Hindlimb muscle (tissue), 1 donor: ENCODE data around the gene DUS2. TPM values are rescaled to one million over a fixed set of nuclear protein-coding genes. Genes with fewer than 3 reads are reported as not detected.
"Not testable (repeated sequence)": the region's sequence is repeated elsewhere in the genome, so short reads cannot be mapped to it uniquely, and the experiment has no call there.

Source experiments
- DNase-seq: peaks from one replicate; pipeline ENCODE4 v3.0.0-alpha.2; 2013
- polyA plus RNA-seq: library from polyadenylated mRNA; unstranded; fragments of 120-200 nt; gene quantifications from one replicate; pipeline ENCODE4 v1.2.1, GENCODE V29; 2013; ENCODE audit not compliant: insufficient read length

DUS2 gene
- polyA plus RNA-seq, 1 donor: 8.7 TPM

- no peak for DNase-seq
Observed at GRCh38 chr16:68078701-68079375, 55.8 kb downstream of the DUS2 start.

GRCh38 chr16:68079376-68079625 is 56.2 kb downstream of the DUS2 start:
- DNase-seq: no peak

- DNase-seq: peak; percentile 58
Observed at GRCh38 chr16:68079626-68080344, 56.7 kb downstream of the DUS2 start.

- DNase-seq: no peak
Observed at GRCh38 chr16:68081861-68082628, 59.0 kb downstream of the DUS2 start.

- DNase-seq: no peak
Observed at GRCh38 chr16:68082629-68083238, 59.6 kb downstream of the DUS2 start.

GRCh38 chr16:68083239-68083781 is 60.2 kb downstream of the DUS2 start:
- DNase-seq: no peak

- DNase-seq: no peak
Observed at GRCh38 chr16:68083861-68084503, 60.9 kb downstream of the DUS2 start.

- DNase-seq: peak; percentile 91
Observed at GRCh38 chr16:68084504-68085258, 61.6 kb downstream of the DUS2 start.

- peak; percentile 98 for DNase-seq
Observed at GRCh38 chr16:68085259-68086071, 62.4 kb downstream of the DUS2 start, which contains the start of gene NFATC3. TSS of gene NFATC3 (plus strand) at chr16:68085370. CDS start at chr16:68085682, 312 bp downstream.

GRCh38 chr16:68086336-68086841 is 63.3 kb downstream of the DUS2 start:
- no peak for DNase-seq

- DNase-seq: no peak
Observed at GRCh38 chr16:68086860-68087268, 63.8 kb downstream of the DUS2 start.

- no peak for DNase-seq
Observed at GRCh38 chr16:68087688-68088087, 64.6 kb downstream of the DUS2 start.

GRCh38 chr16:68088130-68088972 is 65.3 kb downstream of the DUS2 start:
- no peak for DNase-seq

GRCh38 chr16:68089067-68089466 is 66.0 kb downstream of the DUS2 start:
- DNase-seq: no peak

GRCh38 chr16:68090130-68090529 is 67.0 kb downstream of the DUS2 start:
- DNase-seq: no peak

GRCh38 chr16:68090533-68090932 is 67.4 kb downstream of the DUS2 start:
- DNase-seq: no peak

- DNase-seq: no peak
Observed at GRCh38 chr16:68091380-68092261, 68.5 kb downstream of the DUS2 start.

- DNase-seq: not testable (repeated sequence)
Observed at GRCh38 chr16:68092275-68092674, 69.2 kb downstream of the DUS2 start.
